ENCODE measurements around the gene AVL9.
"Not testable (repeated sequence)": the region's sequence is repeated elsewhere in the genome, so short reads cannot be mapped to it uniquely, and the experiment has no call there.

AVL9 gene

GRCh38 chr7:32495298-32496051 is at the start of gene AVL9:
Gene AVL9, plus strand, starts transcription at chr7:32495489. Its CDS starts 221 bp downstream, at chr7:32495710.
- peak; percentile 99 for DNase-seq (ENCODE audit: low read depth)

DNA sequence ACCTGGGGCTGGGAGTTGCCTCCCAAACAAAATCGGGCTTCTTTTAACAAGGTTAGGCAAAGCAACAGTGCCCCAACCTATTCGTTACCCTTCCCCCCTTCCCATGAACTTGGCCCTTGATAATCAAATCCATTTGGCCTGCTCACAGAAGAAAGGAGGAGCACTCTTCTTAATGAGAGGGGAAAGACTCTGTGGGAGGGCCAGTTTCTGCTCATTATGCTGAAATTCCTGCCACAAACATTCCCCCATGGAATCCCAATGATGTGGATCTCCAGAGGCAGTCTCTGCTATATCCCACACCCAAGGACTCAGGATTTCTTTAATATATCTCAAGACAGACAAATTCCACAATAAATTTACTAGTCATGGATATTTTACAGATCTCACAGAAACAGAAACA is 48.1 kb upstream of the AVL9 start:
- no peak for DNase-seq (ENCODE audit: low read depth)

- no peak for DNase-seq (ENCODE audit: low read depth)
These were observed 41.8 kb upstream of the AVL9 start for GRCh38 chr7:32453341-32454011.

- DNase-seq (ENCODE audit: low read depth) = no peak
These were observed 37.3 kb upstream of the AVL9 start for GRCh38 chr7:32458025-32458424.

- DNase-seq (ENCODE audit: low read depth) = no peak
These were observed 35.5 kb upstream of the AVL9 start for GRCh38 chr7:32459788-32460187.

DNA sequence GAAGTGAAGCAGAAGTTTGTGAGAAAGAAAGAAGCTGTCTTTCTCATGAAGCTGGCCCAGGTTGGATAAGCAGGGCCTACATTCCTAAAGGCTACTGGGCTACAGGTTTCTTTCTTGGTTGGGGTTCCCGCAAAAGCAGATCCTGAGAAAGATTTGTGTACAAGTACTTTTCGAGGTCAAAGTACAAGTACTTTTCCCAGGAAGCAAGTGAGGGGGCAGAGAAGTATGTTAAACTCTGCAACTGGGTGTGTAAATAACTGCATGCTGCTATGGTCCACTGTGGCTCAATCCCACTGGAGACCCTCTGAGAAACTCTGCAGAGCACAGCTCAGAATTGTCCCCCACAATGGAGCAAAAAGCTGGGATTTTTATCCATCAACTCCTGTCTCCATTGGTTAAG is 33.8 kb upstream of the AVL9 start:
- DNase-seq (ENCODE audit: low read depth) = no peak

DNA sequence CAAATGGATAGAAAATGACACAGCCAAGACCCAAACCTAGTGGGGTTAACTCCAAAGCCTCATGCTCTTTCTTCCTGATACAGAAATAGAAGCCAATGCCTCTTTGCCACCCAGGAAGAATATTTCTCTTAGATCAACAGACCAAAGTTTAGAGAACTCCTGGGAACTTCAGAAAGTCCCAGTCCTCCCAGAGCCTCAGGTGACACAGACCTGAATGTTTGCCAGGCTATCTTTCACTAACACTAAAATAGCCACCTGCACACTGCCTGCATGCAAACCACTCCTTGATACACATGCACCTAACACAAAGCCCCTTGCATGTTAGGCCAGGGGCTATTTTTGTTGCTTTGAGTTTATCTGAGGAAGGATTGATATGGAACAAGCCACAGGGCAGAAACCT is 32.8 kb upstream of the AVL9 start:
- DNase-seq (ENCODE audit: low read depth) = no peak

- DNase-seq (ENCODE audit: low read depth) = no peak
These were observed 32.3 kb upstream of the AVL9 start for GRCh38 chr7:32462977-32463376.

DNA sequence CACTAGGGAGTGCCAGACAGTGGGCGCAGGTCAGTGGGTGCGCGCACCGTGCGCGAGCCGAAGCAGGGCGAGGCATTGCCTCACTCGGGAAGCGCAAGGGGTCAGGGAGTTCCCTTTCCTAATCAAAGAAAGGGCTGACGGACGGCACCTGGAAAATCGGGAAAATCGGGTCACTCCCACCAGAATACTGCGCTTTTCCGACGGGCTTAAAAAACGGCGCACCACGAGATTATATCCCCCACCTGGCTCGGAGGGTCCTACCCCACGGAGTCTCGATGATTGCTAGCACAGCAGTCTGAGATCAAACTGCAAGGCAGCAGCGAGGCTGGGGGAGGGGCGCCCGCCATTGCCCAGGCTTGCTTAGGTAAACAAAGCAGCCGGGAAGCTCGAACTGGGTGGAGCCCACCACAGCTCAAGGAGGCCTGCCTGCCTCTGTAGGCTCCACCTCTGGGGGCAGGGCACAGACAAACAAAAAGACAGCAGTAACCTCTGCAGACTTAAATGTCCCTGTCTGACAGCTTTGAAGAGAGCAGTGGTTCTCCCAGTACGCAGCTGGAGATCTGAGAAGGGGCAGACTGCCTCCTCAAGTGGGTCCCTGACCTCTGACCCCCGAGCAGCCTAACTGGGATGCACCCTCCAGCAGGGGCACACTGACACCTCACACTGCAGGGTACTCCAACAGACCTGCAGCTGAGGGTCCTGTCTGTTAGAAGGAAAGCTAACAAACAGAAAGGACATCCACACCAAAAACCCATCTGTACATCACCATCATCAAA is 30.5 kb upstream of the AVL9 start:
- not testable (repeated sequence) for DNase-seq (ENCODE audit: low read depth)

- not testable (repeated sequence) for DNase-seq (ENCODE audit: low read depth)
These were observed 25.3 kb upstream of the AVL9 start for GRCh38 chr7:32470004-32470403.

DNA sequence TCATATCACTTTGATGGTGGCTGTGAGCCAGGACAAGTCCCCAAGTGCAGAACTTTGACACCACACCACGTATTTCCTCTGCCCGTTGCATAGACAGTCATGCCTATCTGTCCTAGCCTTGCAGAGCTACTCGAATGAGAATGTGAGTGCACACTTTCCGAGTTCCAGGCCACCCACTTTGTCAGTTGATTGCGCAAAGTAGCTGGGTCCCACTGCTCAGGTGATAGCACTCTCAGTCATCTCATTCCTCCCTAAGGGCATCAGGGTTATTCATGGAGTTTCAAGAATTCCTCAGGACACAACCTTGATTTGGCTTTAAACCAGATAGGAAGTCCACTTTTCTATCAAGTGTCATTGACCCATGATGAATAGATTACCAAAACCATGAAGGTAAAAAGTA is 24.4 kb upstream of the AVL9 start:
- DNase-seq (ENCODE audit: low read depth) = no peak

DNA sequence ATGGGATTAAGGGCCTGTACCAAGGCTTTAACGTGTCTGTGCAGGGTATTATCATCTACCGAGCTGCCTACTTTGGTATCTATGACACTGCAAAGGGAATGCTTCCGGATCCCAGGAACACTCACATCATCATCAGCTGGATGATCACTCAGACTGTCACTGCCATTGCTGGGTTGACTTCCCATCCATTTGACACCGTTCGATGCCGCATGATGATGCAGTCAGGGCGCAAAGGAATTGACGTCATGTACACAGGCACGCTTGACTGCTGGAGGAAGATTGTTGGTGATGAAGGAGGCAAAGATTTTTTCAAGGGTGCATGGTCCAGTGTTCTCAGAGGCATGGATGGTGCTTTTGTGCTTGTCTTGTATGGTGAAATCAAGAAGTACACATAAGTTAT is 23.3 kb upstream of the AVL9 start:
- no peak for DNase-seq (ENCODE audit: low read depth)

DNA sequence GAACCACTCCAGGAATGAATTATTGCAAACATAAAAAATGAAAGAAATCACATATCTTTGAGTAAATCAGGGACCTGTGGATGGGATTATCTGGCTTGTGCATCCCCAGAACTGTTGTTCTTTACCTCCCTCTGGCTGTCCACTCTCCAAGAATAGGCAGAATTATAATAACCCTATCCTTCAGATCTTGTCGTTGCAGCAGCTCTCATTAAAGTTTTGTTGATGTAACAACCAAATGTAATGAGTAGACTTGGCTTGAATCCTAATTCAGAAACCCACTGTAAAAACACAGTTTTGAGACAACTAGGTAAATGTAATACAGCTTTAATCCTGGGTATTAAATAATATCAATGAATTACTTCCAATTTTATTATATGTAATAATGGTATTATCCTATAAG is 21.3 kb upstream of the AVL9 start:
- DNase-seq (ENCODE audit: low read depth) = no peak

- no peak for DNase-seq (ENCODE audit: low read depth)
These were observed 18.3 kb upstream of the AVL9 start for GRCh38 chr7:32476816-32477648.

DNA sequence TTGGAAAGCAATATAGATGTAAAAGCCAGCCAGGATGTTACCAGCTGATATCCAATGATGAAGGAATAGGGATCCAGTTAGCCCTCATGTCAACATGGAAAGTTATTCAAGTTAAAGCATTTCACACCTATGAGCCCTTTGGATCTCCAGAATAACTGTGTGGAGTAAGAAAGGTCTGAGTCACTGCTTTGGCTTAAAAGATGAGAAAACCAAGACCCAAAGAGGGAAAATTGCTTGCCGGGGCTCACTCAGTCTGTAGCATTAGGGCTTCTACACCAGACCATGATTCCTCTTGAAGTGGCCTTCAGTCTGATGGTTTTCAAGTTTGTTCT is 17.7 kb upstream of the AVL9 start:
- no peak for DNase-seq (ENCODE audit: low read depth)

DNA sequence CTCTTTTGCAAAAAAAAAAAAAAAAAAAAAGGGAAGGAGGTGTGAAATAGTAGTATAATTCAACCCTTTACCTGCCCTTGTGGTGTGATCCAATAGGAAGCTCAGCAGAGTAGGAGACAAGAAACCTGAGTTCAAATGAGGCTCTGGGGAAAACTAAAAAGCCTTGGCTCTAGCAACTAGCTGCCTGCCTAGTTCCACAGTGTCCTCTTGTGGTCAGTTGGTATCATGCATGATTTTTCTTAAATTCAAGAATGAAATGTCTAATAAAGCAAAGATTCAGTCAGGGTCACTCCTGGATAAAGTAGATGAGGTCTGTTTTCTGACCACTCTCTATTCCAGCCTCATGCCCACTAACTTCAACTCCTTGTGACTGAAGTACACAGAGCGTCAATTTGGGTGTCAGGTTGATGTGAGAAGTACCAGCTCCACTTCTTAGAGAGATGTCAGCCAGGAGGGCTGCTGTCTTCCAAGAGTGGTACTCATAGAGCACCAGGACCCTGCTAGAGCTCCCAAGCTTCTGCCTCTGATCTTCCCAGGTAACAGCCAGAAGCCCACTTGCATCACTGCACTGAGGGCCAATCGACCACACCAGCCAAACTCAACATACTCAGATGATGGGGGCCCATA is 15.6 kb upstream of the AVL9 start:
- DNase-seq (ENCODE audit: low read depth) = no peak

- DNase-seq (ENCODE audit: low read depth) = no peak
These were observed 14.1 kb upstream of the AVL9 start for GRCh38 chr7:32481176-32481575.

DNA sequence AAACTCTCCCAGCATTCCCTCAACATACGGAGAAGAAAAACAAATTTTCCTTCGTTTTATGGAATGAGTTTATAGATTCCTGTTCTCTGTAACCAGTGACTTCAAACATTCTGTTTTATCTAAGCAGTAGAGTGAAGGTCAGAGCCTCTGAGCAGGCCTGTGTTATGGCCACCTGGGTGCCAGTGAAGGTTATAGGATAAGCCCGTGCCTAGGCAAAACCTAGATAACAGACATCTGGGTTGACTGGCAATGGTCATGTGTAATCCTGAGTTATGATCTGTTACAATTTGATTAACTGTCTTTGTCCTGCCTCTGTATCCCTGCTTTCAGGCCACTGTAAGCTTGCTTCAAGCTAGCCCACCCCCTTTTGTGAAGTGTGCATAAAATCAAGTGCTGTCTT is 13.4 kb upstream of the AVL9 start:
- no peak for DNase-seq (ENCODE audit: low read depth)

DNA sequence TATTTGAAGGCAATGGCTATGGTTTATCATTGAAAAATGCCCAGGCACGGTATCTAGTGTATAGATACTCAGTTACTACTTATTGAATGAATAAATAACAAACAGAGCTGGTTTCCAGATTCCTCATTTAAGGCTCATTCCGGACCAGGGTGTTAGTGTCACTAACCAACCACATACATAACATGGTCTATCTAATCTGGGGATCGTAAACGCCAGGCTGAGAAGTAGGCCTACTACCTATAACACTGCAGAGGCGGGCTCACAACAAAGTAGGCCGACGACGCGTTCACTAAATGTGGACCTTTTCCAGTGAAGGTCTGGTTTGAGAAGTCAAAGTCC is 5.5 kb upstream of the AVL9 start:
- no peak for DNase-seq (ENCODE audit: low read depth)

DNA sequence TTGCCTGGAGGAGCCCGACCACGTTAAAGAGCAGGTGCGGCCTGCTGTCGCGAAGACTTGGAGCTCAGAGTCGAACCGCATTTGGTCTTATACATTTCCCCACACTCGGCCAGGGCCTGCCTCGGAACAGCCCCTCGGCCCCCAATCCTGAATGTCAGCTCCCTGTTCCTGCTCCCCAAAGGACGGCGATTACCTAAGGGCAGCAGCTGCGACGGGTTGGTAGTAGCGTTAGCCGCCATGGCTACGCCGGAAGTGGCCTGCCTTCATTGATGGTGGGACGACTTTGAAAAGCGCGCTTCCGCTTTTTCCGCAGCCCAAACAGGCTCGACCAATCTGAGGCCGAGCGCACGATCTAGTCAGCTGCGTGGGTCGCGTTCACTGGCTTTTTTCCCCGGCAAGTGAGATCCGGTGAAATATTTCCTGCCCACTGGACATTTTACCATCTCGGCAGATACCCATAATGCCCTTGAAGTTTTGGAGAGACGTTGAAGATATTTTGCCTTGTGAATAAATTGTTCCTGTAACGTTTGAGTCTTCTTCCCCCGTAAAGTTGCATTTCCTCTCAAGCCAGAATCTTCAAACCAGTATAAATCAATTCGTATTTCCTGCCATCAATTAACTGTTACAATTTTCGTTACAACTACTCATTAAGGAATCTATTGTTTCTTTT is 5.0 kb upstream of the AVL9 start, which contains the start of gene LSM5:
TSS of gene LSM5 (minus strand) at position 254 of the 670 bp plus-strand sequence. CDS start at position 239, 15 bp downstream.
- DNase-seq (ENCODE audit: low read depth) = peak; percentile 76

DNA sequence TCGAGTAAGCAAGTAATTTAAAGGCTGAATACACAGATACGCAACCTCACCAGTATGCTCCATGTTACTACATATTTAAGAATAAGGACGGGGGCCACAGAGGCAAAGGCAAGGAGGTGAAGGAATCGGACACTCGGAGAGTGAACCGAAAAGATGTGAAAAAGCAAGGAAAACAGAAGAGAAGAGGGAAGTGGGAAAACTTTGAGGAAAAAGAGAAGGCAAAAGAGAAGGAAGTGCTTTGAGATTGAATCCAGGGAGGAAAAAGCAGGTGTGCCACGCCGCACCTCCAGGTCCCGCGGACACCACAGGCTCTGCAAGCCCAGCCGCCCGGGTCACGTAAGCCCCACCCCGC is 367 bp upstream of the AVL9 start:
- no peak for DNase-seq (ENCODE audit: low read depth)
